Eye (tissue), 1 donor: ENCODE data around the gene IL10.
"Not testable (repeated sequence)": the region's sequence is repeated elsewhere in the genome, so short reads cannot be mapped to it uniquely, and the experiment has no call there.

Source experiments
- DNase-seq: peaks from one replicate; pipeline ENCODE4 v3.0.0-alpha.2; 2015

IL10 gene

DNA sequence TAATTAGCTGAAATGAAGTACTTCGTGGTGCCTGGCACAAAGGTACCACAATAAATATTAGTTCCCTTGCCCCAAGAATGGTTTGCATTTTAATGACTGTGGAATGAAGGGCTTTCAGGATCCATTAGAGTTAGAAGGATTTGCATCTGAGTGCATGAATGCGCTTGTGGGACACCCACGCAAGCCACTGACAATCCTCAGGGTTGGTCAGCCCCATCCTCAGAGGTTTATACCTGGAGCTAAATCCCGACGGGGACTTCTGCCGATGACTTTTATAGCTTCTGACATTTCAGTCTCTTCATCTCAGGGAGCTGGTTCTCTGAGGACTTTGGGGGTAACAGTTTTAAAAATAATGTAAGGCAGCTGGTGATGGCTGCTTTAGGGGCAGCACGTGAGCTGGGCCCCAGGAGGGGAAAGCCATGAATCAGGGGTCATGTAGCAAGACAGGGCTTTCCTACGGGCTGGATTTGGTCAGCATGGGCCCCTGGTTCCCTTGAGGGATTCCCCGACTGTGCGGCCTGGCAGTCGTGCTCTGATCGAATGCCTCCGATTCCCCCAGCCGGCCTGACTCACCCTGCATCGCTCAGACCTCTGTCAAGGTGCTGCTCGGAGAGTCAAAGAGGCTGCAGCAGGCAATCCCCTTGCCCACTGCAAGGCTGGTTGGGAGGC is 20.8 kb upstream of the IL10 start:
- no peak for DNase-seq

DNA sequence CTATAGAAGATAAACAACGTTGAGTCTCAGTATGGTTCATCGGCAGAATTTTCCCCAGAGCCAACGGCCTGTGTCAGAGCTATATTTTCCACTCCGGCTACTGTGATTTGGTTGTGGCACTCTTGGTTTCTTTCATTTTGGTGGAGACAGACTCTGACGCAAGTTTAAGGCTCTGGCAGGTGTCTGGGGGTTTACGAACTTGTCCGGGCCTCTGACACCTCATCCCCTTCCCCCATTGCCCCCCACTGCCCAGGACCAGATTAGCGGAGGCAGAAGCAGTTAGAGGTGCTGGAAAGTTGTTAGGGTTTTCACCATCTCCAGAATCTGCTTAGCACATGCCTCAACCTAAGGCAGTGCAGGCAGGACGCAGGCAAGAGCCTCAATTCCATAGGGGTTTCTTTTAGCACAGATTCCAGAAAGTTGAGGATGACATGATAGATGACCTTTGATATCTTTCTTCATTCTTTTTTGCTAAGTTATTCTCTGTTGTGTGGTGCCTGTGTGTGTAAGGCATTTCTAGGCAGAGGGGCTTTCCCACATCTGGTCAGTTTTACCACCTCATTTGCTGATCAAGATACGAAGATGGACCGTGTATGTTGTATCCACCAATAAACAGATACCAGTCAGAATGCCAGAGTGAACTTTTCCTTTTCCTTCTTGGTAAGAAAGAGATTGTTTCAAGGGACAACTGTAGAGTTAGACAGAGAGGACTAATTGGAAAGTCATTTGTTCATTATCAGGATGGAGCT is 18.4 kb upstream of the IL10 start:
- DNase-seq: no peak

GRCh38 chr1:206788487-206789050 is 16.3 kb upstream of the IL10 start:
- no peak for DNase-seq

DNA sequence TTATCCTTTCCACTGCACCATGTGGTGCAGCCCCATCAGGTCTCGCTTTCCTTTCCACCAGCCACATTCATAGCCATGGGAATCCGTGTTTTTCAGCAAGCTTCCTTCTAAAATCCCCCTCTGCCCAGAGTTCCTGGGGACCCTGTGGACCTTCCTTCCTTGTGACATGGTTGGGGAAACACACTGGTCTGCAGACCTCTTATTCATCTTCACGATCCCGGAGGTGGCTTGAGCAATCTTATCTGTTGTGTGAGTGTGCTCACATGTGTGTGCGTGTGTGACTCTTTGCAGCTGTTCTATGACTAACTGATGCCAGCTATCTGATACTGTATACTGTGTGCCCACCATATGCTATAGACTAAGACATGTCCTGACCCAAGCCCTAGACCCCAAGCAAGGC is 15.6 kb upstream of the IL10 start:
- no peak for DNase-seq

DNA sequence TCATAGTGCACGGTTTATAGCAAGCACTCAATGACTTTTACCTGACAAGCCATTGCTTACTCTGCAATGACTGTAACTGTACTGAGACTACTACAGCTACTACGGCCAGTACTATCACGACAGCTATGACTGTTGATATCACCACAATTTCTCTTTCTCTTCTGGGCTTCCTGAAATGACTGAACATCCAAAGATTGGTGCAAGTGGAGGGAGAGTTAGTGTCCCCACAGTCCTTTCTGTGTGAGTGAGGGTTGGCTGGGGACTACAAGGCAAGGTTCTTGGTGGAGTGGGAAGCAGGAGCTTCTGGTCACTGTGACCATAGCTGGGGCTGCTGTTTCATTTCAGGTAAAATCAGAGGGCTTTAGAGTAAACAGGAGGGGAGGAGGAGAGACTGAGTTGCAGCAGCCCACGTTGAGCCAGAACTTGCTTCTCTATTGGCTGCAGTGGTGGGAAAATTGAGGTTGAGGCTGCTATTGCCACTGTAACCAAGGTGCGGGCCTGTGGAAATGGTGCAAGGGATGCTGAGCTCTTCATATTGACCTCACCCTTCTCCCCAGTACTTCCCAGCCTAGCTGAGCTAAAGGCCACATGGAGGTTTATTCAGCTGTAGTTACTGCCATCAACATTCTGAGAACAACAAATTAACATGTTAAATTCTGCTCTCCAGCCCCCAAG is 14.1 kb upstream of the IL10 start:
- DNase-seq: no peak

DNA sequence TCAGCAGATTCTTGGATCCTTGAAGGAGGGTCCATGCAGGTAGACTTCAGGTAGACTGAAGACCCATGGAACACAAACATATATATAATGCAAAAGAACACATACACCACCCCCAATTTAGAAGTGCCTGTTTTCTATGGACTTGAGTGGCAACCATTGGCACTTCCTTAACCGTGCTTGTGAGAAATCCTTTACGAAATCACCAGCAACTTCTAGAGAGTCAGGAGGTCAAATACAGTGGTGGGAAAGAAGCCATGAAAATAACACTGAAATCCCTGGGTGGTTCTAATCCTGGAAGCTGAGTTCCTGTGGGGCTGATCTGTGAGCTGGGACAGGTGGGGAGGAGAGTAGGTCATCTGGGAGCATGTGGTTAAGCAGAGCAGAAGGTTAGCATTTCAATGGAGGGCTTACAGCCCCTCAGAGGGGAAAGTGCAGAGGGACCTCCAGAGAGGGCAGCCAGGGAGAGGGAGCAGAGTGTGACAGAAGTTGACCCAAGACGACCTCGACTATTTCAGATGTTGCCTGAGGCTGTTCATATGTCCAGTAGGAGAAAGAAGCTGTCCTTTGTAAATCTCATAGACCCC is 13.0 kb upstream of the IL10 start:
- DNase-seq: no peak

- no peak for DNase-seq
These were observed 12.2 kb upstream of the IL10 start for GRCh38 chr1:206784471-206784903.

- DNase-seq: no peak
These were observed 11.2 kb upstream of the IL10 start for GRCh38 chr1:206783506-206783905.

GRCh38 chr1:206782448-206782847 is 10.2 kb upstream of the IL10 start:
- no peak for DNase-seq

GRCh38 chr1:206779638-206780037 is 7.3 kb upstream of the IL10 start:
- DNase-seq: no peak

DNA sequence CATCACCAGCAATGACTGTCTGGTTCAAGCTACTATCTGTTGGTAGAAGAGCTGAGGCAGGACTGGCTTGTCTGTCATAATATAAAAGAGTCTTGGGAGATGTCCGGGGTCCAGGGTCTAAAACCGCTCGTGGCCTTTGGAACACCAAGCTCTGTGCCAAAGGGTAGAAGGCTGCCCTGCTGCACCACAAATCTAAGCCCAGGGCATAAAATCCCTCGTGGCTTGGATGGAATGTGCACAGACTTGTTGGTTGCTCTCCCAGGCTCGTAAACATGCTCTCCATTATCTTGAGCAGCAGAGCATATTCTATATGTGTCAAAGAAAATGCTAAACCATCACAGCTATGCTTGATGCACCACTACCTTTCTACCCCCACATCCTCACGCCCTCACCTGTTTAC is 6.6 kb upstream of the IL10 start:
- not testable (repeated sequence) for DNase-seq

DNA sequence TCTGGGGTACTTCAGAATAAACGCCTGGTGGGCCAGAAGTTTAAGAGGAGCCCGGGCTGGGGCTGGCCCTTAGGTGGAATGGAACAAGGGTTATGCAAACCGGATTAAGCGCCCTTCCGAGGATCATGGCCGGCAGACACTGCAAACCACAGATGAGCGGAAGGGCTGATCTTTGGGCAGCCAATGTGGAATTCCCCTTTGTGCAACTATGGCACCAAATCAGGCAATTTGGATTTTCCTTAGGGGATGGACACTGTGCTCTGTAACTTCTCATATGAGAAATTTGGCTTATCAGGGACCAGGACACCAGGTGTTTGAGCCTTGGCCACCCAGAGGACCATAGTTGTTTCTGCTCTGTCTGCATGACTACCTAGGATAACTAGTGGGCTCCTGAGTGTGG is 5.7 kb upstream of the IL10 start:
- DNase-seq: no peak

DNA sequence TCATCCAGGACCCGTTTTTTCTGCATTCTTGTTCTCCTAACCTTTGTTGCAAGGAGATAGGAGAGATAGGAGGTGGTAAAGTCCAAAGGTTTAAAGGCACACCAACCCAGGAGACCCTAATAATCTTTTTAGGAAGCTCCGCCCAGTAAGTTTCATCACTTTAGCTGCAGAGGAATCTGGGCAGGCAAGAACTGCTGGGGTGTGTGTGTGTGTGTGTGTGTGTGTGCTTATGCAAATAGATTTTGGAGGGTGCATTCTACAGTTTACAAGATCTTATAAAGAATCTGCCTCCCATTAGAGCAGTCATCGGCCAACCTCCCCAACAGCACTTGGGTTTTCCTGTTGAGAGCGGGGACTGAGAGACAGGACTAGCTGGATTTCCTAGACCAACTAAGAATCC is 3.9 kb upstream of the IL10 start:
- DNase-seq: no peak

DNA sequence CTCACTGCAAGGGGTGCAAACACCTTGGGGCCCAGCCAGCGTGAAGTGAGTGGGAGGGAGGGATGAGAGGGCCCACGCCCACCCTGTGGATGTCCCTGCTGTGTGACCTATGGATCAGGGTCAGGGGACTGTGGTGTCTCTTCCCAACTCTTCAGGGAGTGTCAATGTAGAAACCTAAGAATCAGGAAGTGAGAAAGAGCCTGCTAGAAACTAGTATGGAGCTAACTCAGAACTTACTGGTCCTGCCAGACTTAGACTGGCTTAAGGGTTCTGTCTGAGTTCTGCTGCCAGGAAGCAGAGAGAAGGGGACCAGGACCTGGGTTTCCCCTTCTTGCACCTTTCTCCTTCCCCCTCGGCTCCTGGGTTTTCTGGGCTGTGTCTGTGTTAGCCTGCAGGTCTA is 1.8 kb upstream of the IL10 start:
- no peak for DNase-seq

GRCh38 chr1:206771338-206771692 is 979 bp downstream of the IL10 start:
- no peak for DNase-seq

DNA sequence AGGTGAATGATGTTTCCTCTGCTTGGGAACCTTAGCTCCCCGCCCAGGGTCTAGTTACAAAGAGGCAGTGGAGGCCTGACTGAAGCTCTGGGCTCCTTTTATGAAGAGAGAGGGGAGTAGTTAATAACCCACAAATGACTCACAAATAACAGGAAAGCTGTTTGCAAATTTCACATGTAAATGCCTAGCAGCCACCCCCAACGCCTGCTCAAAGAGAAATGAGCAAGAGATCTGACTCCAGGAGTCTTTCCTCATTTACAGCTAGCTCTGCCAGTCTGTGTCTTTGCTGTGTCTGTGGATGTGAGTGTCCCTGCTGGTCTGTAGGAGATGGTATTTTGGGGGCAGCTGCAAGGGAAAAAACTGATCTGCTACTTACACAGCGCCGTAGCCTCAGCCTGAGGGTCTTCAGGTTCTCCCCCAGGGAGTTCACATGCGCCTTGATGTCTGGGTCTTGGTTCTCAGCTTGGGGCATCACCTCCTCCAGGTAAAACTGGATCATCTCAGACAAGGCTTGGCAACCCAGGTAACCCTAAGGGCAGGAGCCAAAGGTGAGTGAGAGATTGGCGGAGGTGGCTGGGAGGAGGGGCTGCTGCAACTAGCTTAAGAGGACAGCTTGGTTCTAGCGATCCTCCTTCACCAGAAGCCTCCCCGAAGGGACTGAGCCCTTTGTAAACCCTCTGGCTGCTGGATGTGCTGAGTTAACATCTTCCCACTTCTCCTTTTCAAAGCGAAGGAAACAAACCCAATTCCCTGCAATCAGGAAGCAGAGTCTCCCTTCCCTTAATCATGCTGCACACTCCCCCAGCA is 1.6 kb downstream of the IL10 start, which contains the start of gene IL19:
Gene IL19 (plus strand): TSS at position 243 of the 807 bp plus-strand sequence. CDS start 65,890 bp downstream, outside the sequence.
- DNase-seq: no peak

DNA sequence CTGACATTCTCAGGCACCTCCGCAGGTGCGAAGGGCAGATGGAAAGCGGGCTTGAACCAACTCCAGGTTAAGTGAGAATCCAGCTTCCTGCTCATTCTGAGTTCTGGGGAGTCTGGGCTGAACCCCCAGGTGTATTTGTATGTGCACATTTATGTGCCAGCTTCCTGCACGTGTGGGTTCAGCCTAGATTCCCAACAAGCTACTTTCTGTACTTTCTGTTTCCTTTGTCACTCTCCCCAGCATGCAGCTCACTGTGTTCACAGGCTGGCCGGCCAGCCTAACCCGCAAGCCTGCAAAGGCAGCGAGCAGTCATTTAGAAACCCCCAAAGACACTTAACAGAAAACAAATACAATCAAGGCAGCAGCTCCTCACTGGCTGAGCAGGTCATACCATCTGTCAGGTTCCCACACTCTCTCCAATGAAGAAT is 3.0 kb downstream of the IL10 start:
- no peak for DNase-seq

- DNase-seq: no peak
These were observed 3.6 kb downstream of the IL10 start for GRCh38 chr1:206768472-206769303.

- no peak for DNase-seq
These were observed 5.9 kb downstream of the IL10 start for GRCh38 chr1:206766251-206766856.

- DNase-seq: not testable (repeated sequence)
These were observed 6.5 kb downstream of the IL10 start for GRCh38 chr1:206765771-206766170.
